VCaP (cell line): ENCODE measurements around the gene HECA.
"Not testable (repeated sequence)": the region's sequence is repeated elsewhere in the genome, so short reads cannot be mapped to it uniquely, and the experiment has no call there.

Experiments used
- H3K27ac ChIP-seq: fragments of 450-650 bp; 2 replicates; pipeline ENCODE4 v1.5.1; 2017
- CTCF ChIP-seq: fragments of 450-650 bp; conservative IDR thresholded peaks from 2 replicates; pipeline ENCODE4 v1.5.1; 2017; ENCODE audit warnings: mild to moderate bottlenecking, moderate library complexity

HECA gene

GRCh38 chr6:139219271-139219729, 84.4 kb downstream of the HECA start:
- peak overlapping the region; percentile 56 for H3K27ac ChIP-seq
- TF ChIP-seq CTCF: peak; percentile 90

GRCh38 chr6:139219746-139220145, 84.9 kb downstream of the HECA start:
- peak overlapping the region; percentile 56 for H3K27ac ChIP-seq
- no peak for TF ChIP-seq CTCF

- not testable (repeated sequence) for H3K27ac ChIP-seq
These were observed 93.5 kb downstream of the HECA start for GRCh38 chr6:139228387-139228786.
